HG03442 (cell line): Measurements from ENCODE around the gene VWA5B2.

Experiments
- ATAC-seq: cut with Tn5 transposase; IDR thresholded peaks from one replicate; pipeline ENCODE4 v1.9.1; 2021; ENCODE audit warnings: mild to moderate bottlenecking, moderate library complexity; ENCODE audit not compliant: unreplicated experiment

VWA5B2 gene

DNA sequence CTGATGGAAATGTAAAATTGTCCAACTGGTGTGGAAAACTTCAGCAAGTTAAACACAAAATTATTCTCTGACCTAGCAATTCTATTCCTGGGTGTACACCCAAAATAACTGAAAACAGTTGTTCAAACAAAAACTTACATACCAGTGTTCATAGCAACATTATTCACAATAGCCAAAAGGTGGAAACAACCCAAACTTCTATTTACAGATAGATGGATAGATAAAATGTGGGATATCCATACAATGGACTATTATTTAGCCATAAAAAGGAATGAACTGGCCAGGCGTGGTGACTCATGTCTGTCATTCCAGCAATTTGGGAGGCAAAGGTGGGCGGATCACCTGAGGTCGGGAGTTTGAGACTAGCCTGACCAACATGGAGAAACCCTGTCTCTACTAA, 6.9 kb upstream of the VWA5B2 start:
- ATAC-seq = no peak

DNA sequence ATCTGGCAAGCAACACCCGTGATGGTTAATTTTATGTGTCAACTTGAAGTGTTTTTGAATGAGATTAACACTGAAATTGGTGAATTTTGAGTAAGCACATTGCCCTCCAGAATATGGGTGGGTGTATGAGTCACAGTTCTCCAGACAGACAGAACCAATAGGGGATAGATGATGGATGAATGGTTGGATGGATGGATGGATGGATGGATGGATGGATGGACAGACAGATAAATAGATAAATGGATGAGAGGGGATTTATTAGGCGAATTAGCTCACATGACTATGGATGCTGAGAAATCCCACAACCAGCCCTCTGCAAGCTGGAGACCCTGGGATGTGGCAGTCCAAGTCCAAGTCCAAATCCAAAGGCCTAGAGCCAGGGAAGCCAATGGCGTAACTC, 5.4 kb upstream of the VWA5B2 start:
- ATAC-seq = no peak

- ATAC-seq = no peak
These were observed 1.9 kb upstream of the VWA5B2 start for GRCh38 chr3:184227481-184227935.

- ATAC-seq = no peak
These were observed 828 bp upstream of the VWA5B2 start for GRCh38 chr3:184228376-184229137.

GRCh38 chr3:184230081-184230602, 757 bp downstream of the VWA5B2 start:
- no peak for ATAC-seq

GRCh38 chr3:184230603-184231528, 1.5 kb downstream of the VWA5B2 start:
- ATAC-seq = no peak

DNA sequence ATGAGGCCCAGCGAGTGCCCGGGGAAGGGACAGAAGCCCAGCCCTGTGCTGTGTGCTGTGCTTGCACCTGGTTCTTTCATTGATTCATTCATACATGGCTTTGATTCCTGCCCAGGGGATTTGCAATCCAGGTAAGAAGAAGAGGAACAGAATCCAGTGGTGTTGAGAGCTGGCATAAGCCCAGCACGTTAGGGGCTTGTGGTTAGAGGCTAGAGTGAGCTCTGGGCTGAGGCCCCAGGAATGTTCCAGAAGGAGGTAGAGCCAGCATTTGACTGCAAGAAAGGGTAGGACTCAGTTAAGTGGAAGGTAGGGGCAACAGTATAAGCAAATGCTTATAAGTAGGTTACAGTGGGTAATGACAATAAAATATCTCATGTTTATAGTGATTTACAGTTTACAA, 2.3 kb downstream of the VWA5B2 start:
- no peak for ATAC-seq

DNA sequence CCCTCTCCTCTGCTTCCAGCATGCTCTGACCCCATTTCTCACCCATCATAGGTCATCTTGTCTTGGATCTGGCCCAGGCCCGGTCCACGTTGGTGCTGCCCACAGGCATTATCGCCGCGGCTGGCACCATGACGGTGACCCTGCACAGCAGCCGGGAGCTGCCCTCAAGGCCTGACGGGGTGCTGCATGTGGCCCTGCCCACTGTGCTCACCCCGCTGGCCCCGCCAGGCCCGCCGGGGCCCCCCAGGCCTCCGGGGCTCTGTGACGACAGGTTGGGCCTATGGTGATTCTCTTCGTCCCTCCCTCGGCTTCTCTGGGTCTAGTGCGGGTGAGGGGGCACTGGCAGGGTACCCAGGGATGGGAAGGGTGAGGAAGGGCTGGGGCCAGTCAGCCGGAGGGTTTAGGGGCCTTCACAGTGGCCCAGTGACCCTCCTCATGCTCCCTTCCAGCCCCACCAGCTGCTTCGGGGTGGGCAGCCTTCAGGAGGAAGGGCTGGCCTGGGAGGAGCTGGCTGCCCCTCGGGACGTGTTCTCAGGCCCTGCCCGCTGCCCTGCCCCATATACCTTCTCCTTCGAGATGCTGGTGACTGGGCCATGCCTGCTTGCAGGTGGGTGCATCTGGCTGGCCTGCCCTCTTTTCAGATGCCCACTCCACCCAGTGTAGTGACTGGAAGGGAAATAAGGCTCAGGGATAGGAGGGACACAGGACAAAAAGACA, 3.9 kb downstream of the VWA5B2 start:
- ATAC-seq = no peak

DNA sequence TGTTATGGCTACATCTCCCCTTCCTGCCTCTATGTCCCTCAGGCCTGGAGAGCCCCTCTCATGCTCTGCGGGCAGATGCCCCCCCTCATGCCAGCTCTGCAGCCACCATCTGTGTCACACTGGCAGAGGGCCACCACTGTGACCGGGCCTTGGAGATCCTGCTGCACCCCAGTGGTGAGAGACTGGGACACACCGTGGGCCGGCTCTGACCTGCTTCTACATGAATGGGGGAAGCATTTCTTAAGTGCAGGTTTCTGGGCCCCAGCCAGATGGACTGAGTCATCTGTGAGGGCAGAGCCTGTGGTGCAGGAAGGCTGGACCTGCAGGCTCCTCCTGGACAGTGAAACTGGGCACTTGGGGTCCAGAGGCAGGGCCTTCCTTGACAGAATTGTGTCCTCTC, 4.8 kb downstream of the VWA5B2 start:
- no peak for ATAC-seq

DNA sequence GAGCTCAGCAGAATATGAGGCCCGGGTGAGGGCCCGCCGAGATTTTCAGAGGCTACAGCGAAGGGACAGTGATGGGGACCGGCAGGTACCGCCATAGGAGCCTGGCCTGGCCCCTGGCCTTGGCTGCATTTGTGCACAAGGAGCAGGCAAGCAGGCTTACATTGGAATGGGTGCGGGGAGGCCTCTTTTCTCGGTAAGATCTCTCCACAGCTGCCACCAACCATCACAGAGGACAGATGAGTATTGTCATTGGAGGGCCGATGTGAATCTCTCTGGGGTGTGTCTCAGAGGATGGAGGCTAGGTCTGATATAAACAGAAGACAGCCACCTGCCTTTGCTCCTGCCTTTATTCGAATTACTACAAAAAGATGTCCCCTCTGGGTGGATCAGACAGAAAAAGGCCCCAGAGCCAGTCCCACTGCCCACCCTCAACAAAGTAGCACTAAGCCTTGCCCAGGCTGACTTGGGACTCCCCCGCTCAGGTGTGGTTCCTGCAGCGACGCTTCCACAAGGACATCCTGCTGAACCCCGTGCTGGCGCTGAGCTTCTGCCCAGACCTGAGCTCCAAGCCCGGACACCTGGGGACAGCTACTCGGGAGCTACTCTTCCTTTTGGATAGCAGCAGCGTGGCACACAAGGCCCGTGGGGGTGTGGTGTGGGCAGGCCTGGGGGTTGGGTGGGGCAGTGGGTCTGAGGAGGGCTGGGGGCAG, 5.4 kb downstream of the VWA5B2 start:
- ATAC-seq = no peak

- no peak for ATAC-seq
These were observed 6.1 kb downstream of the VWA5B2 start for GRCh38 chr3:184235381-184236032.

DNA sequence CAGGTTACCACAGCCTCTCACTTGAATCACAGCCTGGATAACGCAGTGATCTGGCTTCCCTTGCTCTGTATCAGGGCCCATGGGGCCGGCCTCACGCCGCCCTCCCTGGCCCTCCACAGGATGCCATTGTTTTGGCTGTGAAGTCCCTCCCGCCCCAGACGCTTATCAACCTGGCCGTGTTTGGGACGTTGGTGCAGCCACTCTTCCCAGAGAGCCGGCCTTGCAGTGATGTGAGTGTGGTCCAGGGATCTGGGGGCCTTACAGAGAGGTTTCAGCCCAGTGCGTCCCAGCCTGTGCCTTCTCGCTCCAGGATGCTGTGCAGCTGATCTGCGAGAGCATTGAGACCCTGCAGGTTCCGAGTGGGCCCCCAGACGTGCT, 6.6 kb downstream of the VWA5B2 start:
- no peak for ATAC-seq

DNA sequence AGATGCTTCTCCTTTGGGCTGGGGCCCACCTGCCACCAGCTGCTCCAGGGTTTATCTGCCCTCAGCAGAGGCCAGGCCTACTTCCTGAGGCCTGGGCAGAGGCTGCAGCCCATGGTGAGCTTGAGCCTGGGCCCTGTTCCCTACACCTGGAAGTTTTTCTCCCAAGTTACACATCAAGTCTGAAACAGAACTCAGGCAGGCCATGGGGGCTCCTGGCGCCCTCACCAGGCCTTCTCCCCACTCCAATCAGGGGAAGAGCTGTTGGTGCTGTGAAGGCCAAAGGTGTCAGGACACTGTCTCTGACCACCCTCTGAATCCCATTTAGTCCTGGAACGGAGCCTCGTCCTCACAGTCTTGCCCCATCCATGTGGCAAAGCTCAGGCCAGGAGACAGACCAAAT, 7.3 kb downstream of the VWA5B2 start:
- no peak for ATAC-seq

DNA sequence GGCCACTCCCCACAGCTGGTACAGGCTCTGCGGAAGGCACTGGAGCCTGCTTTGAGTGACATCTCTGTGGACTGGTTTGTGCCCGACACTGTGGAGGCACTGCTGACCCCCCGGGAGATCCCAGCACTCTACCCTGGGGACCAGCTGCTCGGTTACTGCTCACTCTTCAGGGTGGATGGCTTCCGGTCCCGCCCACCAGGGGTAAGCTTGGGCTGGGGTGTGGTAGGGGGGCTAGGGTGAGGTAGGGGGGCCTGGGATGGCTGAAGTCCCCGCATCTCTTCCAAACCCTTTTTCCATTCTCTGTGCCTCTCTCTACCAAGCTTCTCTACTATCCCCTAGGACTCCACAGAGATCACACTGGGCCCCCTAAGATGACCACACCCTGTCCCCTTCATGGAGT, 7.8 kb downstream of the VWA5B2 start:
- ATAC-seq = no peak

DNA sequence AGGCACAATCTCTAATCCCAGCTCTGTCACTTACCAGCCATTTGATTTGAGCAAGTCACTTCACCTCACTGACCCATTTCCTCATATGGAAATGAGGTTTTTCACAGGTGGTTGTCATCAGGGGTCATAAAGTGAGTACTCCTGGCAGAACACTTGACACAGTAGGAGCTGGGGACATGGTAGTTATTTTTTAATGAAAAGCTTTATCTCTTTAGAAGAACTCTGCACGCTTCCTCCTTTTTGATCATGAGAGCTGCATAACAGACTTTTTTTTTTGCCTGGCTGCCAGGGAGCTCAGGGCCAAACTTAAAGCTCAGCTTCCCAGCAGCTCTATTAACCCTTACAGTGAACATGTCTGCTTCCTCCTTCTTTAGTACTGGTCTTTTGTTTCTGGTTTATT, 8.4 kb downstream of the VWA5B2 start:
- ATAC-seq = no peak

DNA sequence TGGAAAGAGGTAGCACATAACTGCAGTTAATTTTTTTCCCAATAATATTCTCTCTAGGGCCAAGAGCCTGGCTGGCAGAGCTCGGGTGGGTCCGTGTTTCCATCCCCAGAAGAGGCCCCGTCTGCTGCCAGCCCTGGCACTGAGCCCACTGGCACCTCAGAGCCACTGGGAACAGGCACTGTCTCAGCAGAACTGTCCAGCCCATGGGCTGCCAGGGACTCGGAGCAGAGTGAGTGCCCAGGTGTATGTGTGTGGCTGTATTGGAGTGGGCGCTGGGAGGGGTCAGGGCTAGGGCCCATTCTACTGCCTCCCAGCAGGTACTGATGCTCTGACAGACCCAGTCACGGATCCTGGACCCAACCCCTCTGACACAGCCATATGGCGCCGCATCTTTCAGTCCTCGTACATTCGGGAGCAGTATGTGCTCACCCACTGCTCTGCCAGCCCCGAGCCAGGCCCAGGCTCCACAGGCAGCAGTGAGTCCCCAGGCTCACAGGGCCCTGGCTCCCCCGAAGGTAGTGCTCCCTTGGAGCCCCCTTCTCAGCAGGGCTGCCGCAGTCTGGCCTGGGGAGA, 8.9 kb downstream of the VWA5B2 start:
- no peak for ATAC-seq

DNA sequence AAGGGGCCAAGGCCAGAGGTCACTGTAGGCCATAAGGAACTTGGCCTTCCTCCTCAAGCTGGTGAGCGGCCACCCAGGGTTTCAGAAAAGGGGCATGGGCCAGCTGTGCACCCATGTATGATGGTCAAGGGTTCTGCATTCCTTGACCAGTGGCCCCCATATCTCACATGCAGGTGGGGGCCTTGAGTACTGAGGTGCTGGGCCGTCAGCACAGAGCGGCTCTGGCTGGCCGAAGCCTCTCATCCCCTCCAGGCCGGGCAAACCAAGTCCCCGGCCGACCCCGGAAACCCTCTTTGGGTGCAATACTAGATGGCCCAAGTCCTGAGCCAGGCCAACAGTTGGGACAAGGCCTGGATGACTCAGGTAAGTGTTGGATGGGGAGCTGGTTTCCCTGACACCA, 9.8 kb downstream of the VWA5B2 start:
- ATAC-seq = no peak

DNA sequence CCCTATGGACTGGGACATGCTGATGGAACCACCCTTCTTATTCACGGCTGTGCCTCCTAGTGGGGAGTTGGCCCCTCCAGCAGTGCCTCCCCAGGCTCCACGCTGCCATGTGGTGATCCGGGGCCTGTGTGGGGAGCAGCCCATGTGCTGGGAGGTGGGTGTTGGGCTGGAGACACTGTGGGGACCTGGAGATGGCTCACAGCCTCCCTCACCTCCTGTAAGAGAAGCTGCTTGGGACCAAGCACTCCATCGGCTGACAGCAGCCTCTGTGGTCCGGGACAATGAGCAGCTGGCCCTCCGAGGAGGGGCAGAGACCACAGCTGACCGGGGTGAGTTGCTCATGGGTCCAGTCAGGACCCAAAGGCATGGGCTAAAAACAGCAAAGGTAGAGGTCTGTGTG, 10.3 kb downstream of the VWA5B2 start:
- ATAC-seq = no peak

DNA sequence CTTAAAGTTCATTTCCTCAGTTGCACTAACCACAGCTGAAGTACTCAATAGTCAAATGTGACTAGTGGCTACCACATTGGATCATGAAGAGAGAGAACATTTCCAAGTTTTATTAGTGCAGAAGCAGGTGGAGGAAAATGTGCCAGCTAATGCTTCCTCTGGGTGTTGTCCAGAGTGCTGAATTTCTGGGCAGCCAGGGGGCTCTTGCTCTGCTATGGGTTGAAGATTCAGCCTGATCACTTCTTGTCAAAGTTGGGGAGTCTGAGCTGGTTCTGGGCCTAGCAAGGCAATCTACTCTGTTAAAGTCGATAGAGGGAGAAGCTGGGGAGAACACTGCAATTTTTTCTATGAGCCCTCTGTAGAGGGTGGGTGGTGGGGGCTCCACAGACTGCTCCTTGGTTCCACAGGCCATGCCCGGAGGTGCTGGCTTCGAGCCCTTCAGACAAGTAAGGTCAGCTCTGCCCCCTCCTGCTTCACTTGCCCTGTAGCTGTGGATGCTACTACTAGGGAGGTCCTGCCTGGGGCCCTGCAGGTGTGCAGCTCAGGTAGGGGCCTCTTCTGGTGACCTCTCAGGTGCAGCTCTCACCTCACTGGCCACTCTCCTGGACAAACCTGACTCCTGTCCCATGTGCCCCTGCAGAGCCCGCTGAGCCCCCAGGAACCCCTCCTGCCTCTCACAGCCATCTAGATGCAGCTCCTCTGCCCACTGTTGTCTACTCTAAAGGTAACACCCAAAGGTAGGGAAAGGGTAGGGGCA, 11.2 kb downstream of the VWA5B2 start:
- no peak for ATAC-seq
